MCF 10A (cell line): Measurements from ENCODE around the gene LAPTM5. TPM values are rescaled to one million over a fixed set of nuclear protein-coding genes. Genes with fewer than 3 reads are reported as not detected.

Experiments
- BruUV-seq: library from RNA; stranded (reverse); fragments of 400-500 nt; replicated peaks from 2 replicates; lab custom pipeline; 2021; lab: Mats Ljungman, UMichigan
- CTCF ChIA-PET: fragments of 300-600 bp; sonication (Branson Sonifier 250); formaldehyde crosslinking; extraction: SDS; loops from one replicate; lab custom pipeline; 2021; ENCODE audit warnings: antibody characterized with exemption, inconsistent platforms; lab: Yijun Ruan, JAX
- POLR2A ChIA-PET: fragments of 300-600, 350-650 bp; sonication (Branson Sonifier 250); formaldehyde crosslinking; extraction: SDS; loops from one replicate; lab custom pipeline; 2020; ENCODE audit warnings: antibody characterized with exemption, inconsistent platforms; lab: Yijun Ruan, JAX
- DNase-seq: peaks from one replicate; pipeline ENCODE4 v3.0.0-alpha.2; 2018; ENCODE audit not compliant: unreplicated experiment
- H3K27ac Mint-ChIP-seq: one replicate; pipeline ENCODE4 v1.8.0; 2022; ENCODE audit warnings: mild to moderate bottlenecking, low read depth, mixed read lengths; ENCODE audit not compliant: unreplicated experiment
- H3K27me3 Mint-ChIP-seq: one replicate; pipeline ENCODE4 v1.8.0; 2022; ENCODE audit warnings: mixed read lengths; ENCODE audit not compliant: insufficient read depth, unreplicated experiment
- H3K36me3 Mint-ChIP-seq: one replicate; pipeline ENCODE4 v1.8.0; 2022; ENCODE audit warnings: mild to moderate bottlenecking, moderate library complexity, mixed read lengths; ENCODE audit not compliant: insufficient read depth, unreplicated experiment
- H3K4me1 Mint-ChIP-seq: one replicate; pipeline ENCODE4 v1.8.0; 2022; ENCODE audit warnings: mixed read lengths; ENCODE audit not compliant: insufficient read depth, unreplicated experiment
- H3K4me3 Mint-ChIP-seq: one replicate; pipeline ENCODE4 v1.8.0; 2022; ENCODE audit warnings: mild to moderate bottlenecking, moderate library complexity, mixed read lengths; ENCODE audit not compliant: unreplicated experiment
- H3K9me3 Mint-ChIP-seq: one replicate; pipeline ENCODE4 v1.8.0; 2022; ENCODE audit warnings: mixed read lengths; ENCODE audit not compliant: unreplicated experiment
- CTCF ChIP-seq: fragments of 200-600 bp; IDR thresholded peaks from one replicate; pipeline ENCODE4 v1.8.0; 2022; ENCODE audit warnings: antibody characterized with exemption, mild to moderate bottlenecking; ENCODE audit not compliant: unreplicated experiment
- intact Hi-C: fragments of 100-400 bp; cut with micrococcal nuclease; formaldehyde crosslinking; loops from 2 replicates; pipeline ENCODE4 v1.14.1; 2022
- microRNA-seq: library from miRNA; unstranded; fragments of <30 nt; microRNA quantifications from one replicate; pipeline ENCODE4 v1.2.0, GENCODE V29; 2022
- total RNA-seq: library from RNA; stranded (reverse); gene quantifications from 2 replicates; pipeline ENCODE4 v1.2.3, GENCODE V29; 2022

The LAPTM5 gene
- total RNA-seq, 1 experiment from 2014 or later, result 15.9 TPM

- Mint-ChIP-seq H3K27ac (no peak overlapping the region), H3K36me3 (no peaks in the 10 kb centered on the region), H3K27me3 (no peaks in the 10 kb centered on the region), H3K4me3 (no peak overlapping the region), H3K9me3 (no peaks in the 10 kb centered on the region), H3K4me1 (no peaks in the 10 kb centered on the region)
- ChIA-PET CTCF (no interaction called here), POLR2A (no interaction called here)
- no peak for TF ChIP-seq CTCF
- DNase-seq, result no peak
- intact Hi-C loops, result no loop called here
- BruUV-seq, result no TSS peak
Observed at GRCh38 chr1:30684259-30684658, 73.3 kb downstream of the LAPTM5 start.

- no peaks in the 10 kb centered on the region for H3K4me1 Mint-ChIP-seq
- H3K9me3 Mint-ChIP-seq, result no peaks in the 10 kb centered on the region
- DNase-seq, result no peak
- H3K4me3 Mint-ChIP-seq, result no peak overlapping the region
- TF ChIP-seq CTCF, result no peak
- H3K27ac Mint-ChIP-seq, result no peak overlapping the region
- BruUV-seq, result no TSS peak
- ChIA-PET POLR2A (no interaction called here), CTCF (no interaction called here)
- H3K36me3 Mint-ChIP-seq, result no peaks in the 10 kb centered on the region
- no peaks in the 10 kb centered on the region for H3K27me3 Mint-ChIP-seq
- intact Hi-C loops, result no loop called here
Observed at GRCh38 chr1:30683699-30684098, 73.9 kb downstream of the LAPTM5 start.

Small RNAs within 50 kb of the gene (microRNA-seq; reads per million reads assigned to microRNA genes)
- not detected for gene MIR4420

Other genes starting within 250 kb of the LAPTM5 start
- 0.32 and 0.47 TPM in 2 replicates for gene MATN1, start 34.2 kb downstream of the LAPTM5 start, total RNA-seq
- gene SDC3, start 151.0 kb upstream of the LAPTM5 start, total RNA-seq, result 21.7 and 25.5 TPM in 2 replicates